Brain microvascular endothelial cell (primary cell): ENCODE data around the gene FAM174B.

Experiments
- DNase-seq: peaks from one replicate; pipeline ENCODE4 v3.0.0-alpha.2; 2020
- H3K27ac ChIP-seq: fragments of 250-450 bp; sonication (Bioruptor Pico); 2 replicates; pipeline ENCODE4 v1.5.1; 2020; ENCODE audit warnings: mild to moderate bottlenecking, moderate library complexity
- H3K27me3 ChIP-seq: fragments of 250-450 bp; sonication (Bioruptor Pico); replicated peaks from 2 replicates; pipeline ENCODE4 v1.5.1; 2020; ENCODE audit warnings: mild to moderate bottlenecking
- H3K36me3 ChIP-seq: fragments of 250-450 bp; sonication (Bioruptor Pico); replicated peaks from 2 replicates; pipeline ENCODE4 v1.5.1; 2020; ENCODE audit warnings: mild to moderate bottlenecking
- H3K4me3 ChIP-seq: 2 replicates; pipeline ENCODE4 v1.5.1; 2011; ENCODE audit warnings: low read depth, mild to moderate bottlenecking, control low read depth, low read length, moderate library complexity
- CTCF ChIP-seq: IDR thresholded peaks from 2 replicates; pipeline ENCODE4 v1.5.1; 2011; ENCODE audit warnings: low read depth, mild to moderate bottlenecking, moderate library complexity, low read length, control low read depth, inconsistent platforms; ENCODE audit errors: missing control alignments
- in situ Hi-C: cut with HindIII; loops from 2 replicates; pipeline ENCODE4 v1.10.0; 2017; ENCODE audit warnings: low sequenced_read_pairs, low pct_ligation_motif_present

The FAM174B gene

GRCh38 chr15:92619145-92620101, 36.2 kb downstream of the FAM174B start:
- H3K4me3 ChIP-seq, result no peak overlapping the region
- H3K27ac ChIP-seq, result no peak overlapping the region
- H3K27me3 ChIP-seq, result no peaks in the 10 kb centered on the region
- H3K36me3 ChIP-seq, result no peaks in the 10 kb centered on the region
- no peak for TF ChIP-seq CTCF
- DNase-seq, result peak; percentile 25
- in situ Hi-C loops, result no loop called here

GRCh38 chr15:92617549-92618520, 37.7 kb downstream of the FAM174B start:
- in situ Hi-C loops, result no loop called here
- Histone ChIP-seq H3K27me3 (no peaks in the 10 kb centered on the region), H3K36me3 (no peaks in the 10 kb centered on the region), H3K27ac (peak overlapping the region; percentile 20), H3K4me3 (no peak overlapping the region)
- DNase-seq, result peak; percentile 83
- no peak for TF ChIP-seq CTCF

GRCh38 chr15:92616621-92617548, 38.7 kb downstream of the FAM174B start:
- DNase-seq, result no peak
- in situ Hi-C loops, result no loop called here
- H3K4me3 ChIP-seq, result no peak overlapping the region

GRCh38 chr15:92614791-92615785, 40.5 kb downstream of the FAM174B start:
- no peak overlapping the region for H3K27ac ChIP-seq
- no peaks in the 10 kb centered on the region for H3K36me3 ChIP-seq
- in situ Hi-C loops, result no loop called here
- no peak for DNase-seq
- no peaks in the 10 kb centered on the region for H3K27me3 ChIP-seq
- TF ChIP-seq CTCF, result no peak
- H3K4me3 ChIP-seq, result no peak overlapping the region

More at GRCh38 chr15:92616621-92617548, 38.7 kb downstream of the FAM174B start:
- TF ChIP-seq CTCF, result no peak
- H3K36me3 ChIP-seq, result no peaks in the 10 kb centered on the region
- peak overlapping the region; percentile 20 for H3K27ac ChIP-seq
- no peaks in the 10 kb centered on the region for H3K27me3 ChIP-seq
